Mucosa of descending colon (tissue), 3 donors: Measurements from ENCODE around the gene LNPK. TPM values are rescaled to one million over a fixed set of nuclear protein-coding genes. Genes with fewer than 3 reads are reported as not detected.

ENCODE experiments used
- ATAC-seq: fragments of 200-7000 bp; cut with Tn5 transposase; one replicate; pipeline ENCODE4 v1.9.1; 2020; ENCODE audit warnings: mild to moderate bottlenecking, moderate library complexity
- DNase-seq, 3 donors: peaks; one replicate each; pipeline ENCODE4 v3.0.0-alpha.2; 2020
- H3K36me3 ChIP-seq: fragments of 200-600 bp; one replicate; pipeline ENCODE4 v1.8.0; 2021; ENCODE audit warnings: low read depth, mild to moderate bottlenecking
- H3K4me1 ChIP-seq: fragments of 200-600 bp; one replicate; pipeline ENCODE4 v1.8.0; 2021; ENCODE audit warnings: low read depth, mild to moderate bottlenecking
- H3K4me3 ChIP-seq: fragments of 200-600 bp; one replicate; pipeline ENCODE4 v1.8.0; 2021; ENCODE audit warnings: mild to moderate bottlenecking
- H3K9me3 ChIP-seq: fragments of 200-600 bp; one replicate; pipeline ENCODE4 v1.8.0; 2021; ENCODE audit warnings: mild to moderate bottlenecking
- CTCF ChIP-seq: fragments of 200-600 bp; IDR thresholded peaks from one replicate; pipeline ENCODE4 v1.8.0; 2022; ENCODE audit warnings: antibody characterized with exemption, mild to moderate bottlenecking
- intact Hi-C, 2 donors: fragments of 100-400 bp; cut with DNase I in 1 of 2; cut with micrococcal nuclease in 1 of 2; formaldehyde crosslinking; loops; one replicate each; pipeline versions ENCODE4 v1.11.0 to v1.11.1; 2022; cut with DNase I, micrococcal nuclease
- total RNA-seq, 3 donors: library from RNA; stranded (reverse); fragmentation: NEBNext Ultra II Directional in 2 of 3; extraction: Animal tissue kit (Norgen Biotek cat#: 25700) in 2 of 3; gene quantifications; one replicate each; pipeline versions ENCODE4 v1.2.1 to v1.2.4, GENCODE V29; 2021 to 2023
- donor health status: DM: no; HTN: no; CAD: no; lungs with moderate emphysema.
- donor health status: DM: no; HTN: no; CAD: no.
- donor health status: DM: no; HTN: yes; CAD: no.

Gene LNPK
- total RNA-seq, 3 donors from 2014 or later = 33.4 to 35.9 (median 35.3) TPM

- intact Hi-C loops = no loop called here
- no peak overlapping the region for H3K4me3 ChIP-seq
- no peaks in the 10 kb centered on the region for H3K9me3 ChIP-seq
- TF ChIP-seq CTCF = no peak
- DNase-seq = no peak
- ATAC-seq = no peak
- H3K36me3 ChIP-seq = no peaks in the 10 kb centered on the region
- H3K4me1 ChIP-seq = no peaks in the 10 kb centered on the region
Observed at GRCh38 chr2:175887776-175888175, 114.3 kb downstream of the LNPK start.

- Histone ChIP-seq H3K4me3 (no peak overlapping the region), H3K4me1 (no peaks in the 10 kb centered on the region), H3K9me3 (no peaks in the 10 kb centered on the region), H3K36me3 (no peaks in the 10 kb centered on the region)
- TF ChIP-seq CTCF = no peak
- intact Hi-C loops = no loop called here
- ATAC-seq (no peak), DNase-seq (no peak)
Observed at GRCh38 chr2:175884697-175885393, 117.2 kb downstream of the LNPK start.

- DNase-seq (no peak), ATAC-seq (no peak)
- intact Hi-C loops = no loop called here
- Histone ChIP-seq H3K4me3 (no peak overlapping the region), H3K4me1 (no peaks in the 10 kb centered on the region), H3K9me3 (no peaks in the 10 kb centered on the region), H3K36me3 (no peaks in the 10 kb centered on the region)
- TF ChIP-seq CTCF = no peak
Observed at GRCh38 chr2:175883586-175884194, 118.4 kb downstream of the LNPK start.

GRCh38 chr2:175879679-175880078 lies 122.4 kb downstream of the LNPK start:
- DNase-seq (no peak), ATAC-seq (no peak)
- intact Hi-C loops = no loop called here
- H3K4me3 ChIP-seq = no peak overlapping the region
- no peaks in the 10 kb centered on the region for H3K9me3 ChIP-seq
- H3K4me1 ChIP-seq = no peaks in the 10 kb centered on the region
- H3K36me3 ChIP-seq = no peaks in the 10 kb centered on the region
- no peak for TF ChIP-seq CTCF

GRCh38 chr2:175877845-175878544 lies 124.1 kb downstream of the LNPK start:
- H3K4me3 ChIP-seq = no peak overlapping the region
- DNase-seq = no peak
- no peaks in the 10 kb centered on the region for H3K36me3 ChIP-seq
- no peaks in the 10 kb centered on the region for H3K9me3 ChIP-seq
- ATAC-seq = no peak
- intact Hi-C loops = no loop called here
- no peak for TF ChIP-seq CTCF
- no peaks in the 10 kb centered on the region for H3K4me1 ChIP-seq
